H1 (cell line): Measurements from ENCODE around the gene MAPKAPK5. TPM values are rescaled to one million over a fixed set of nuclear protein-coding genes. Genes with fewer than 3 reads are reported as not detected.

Experiments
- CTCF ChIA-PET: fragments of 300-600 bp; sonication (Branson Sonifier 250); formaldehyde crosslinking; loops from one replicate; lab custom pipeline; 2021; ENCODE audit not compliant: partially characterized antibody; lab: Charles Lee
- POLR2A ChIA-PET: fragments of 300-600 bp; sonication (Branson Sonifier 250); formaldehyde crosslinking; loops from one replicate; lab custom pipeline; 2021; ENCODE audit warnings: inconsistent platforms; ENCODE audit not compliant: partially characterized antibody; lab: Charles Lee
- DNase-seq, 2 experiments: peaks; one replicate each; pipeline versions ENCODE4 v3.0.0 to v3.0.0-alpha.2; 2010 to 2022; ENCODE audit warnings: low spot score in 2 of 2, low read depth in 1 of 2, mixed read lengths in 1 of 2
- FAIRE-seq: peaks from 2 replicates; lab custom pipeline; 2011; peaks lifted over from hg19 to GRCh38; lab: Jason Lieb, UNC
- H2AFZ ChIP-seq: 2 replicates; pipeline ENCODE4 v1.8.1; 2012; ENCODE audit warnings: low read length, inconsistent platforms
- H2AK5ac ChIP-seq: 2 replicates; pipeline ENCODE4 v1.6.1; 2013; ENCODE audit warnings: low read depth, low read length
- H2BK120ac ChIP-seq: replicated peaks from 2 replicates; pipeline ENCODE3; 2013; ENCODE audit warnings: low read depth, low read length, inconsistent platforms
- H2BK12ac ChIP-seq: 2 replicates; pipeline ENCODE4 v1.6.1; 2013; ENCODE audit warnings: low read depth, low read length
- H2BK15ac ChIP-seq: 2 replicates; pipeline ENCODE4 v1.6.1; 2013; ENCODE audit warnings: low read length
- H2BK20ac ChIP-seq: 2 replicates; pipeline ENCODE4 v1.6.1; 2013; ENCODE audit warnings: low read length
- H2BK5ac ChIP-seq: 2 replicates; pipeline ENCODE4 v1.6.1; 2013; ENCODE audit warnings: low read depth, low read length
- H3K14ac ChIP-seq: 2 replicates; pipeline ENCODE4 v1.6.1; 2013; ENCODE audit warnings: inconsistent platforms; ENCODE audit not compliant: insufficient read length
- H3K18ac ChIP-seq: 2 replicates; pipeline ENCODE4 v1.6.1; 2013; ENCODE audit warnings: low read length; ENCODE audit errors: extremely low read depth
- H3K23ac ChIP-seq: 2 replicates; pipeline ENCODE4 v1.6.1; 2013; ENCODE audit warnings: inconsistent platforms; ENCODE audit not compliant: insufficient read length
- H3K23me2 ChIP-seq: 2 replicates; pipeline ENCODE4 v1.6.1; 2013; ENCODE audit warnings: low read depth, low read length
- H3K27ac ChIP-seq: 2 replicates; pipeline ENCODE4 v1.6.1; 2011; ENCODE audit warnings: low read depth, low read length, inconsistent platforms
- H3K27me3 ChIP-seq, 4 experiments: replicated peaks in 1 of 4; 1 replicate in 1 of 4; 2 replicates in 3 of 4; pipeline versions ENCODE4 v1.6.1 to v1.8.1; 2011 to 2013; ENCODE audit warnings: low read length in 3 of 4, mild to moderate bottlenecking in 3 of 4, inconsistent platforms in 2 of 4, mixed read lengths in 2 of 4, moderate library complexity in 1 of 4; ENCODE audit not compliant: control insufficient read depth in 3 of 4, insufficient read depth in 3 of 4; ENCODE audit errors: extremely low read depth in 1 of 4
- H3K36me3 ChIP-seq, 4 experiments: 2 replicates each; pipeline versions ENCODE4 v1.6.1 to v1.8.1; 2011 to 2013; ENCODE audit warnings: mild to moderate bottlenecking in 4 of 4, low read length in 3 of 4, moderate library complexity in 2 of 4, control low read depth in 1 of 4, inconsistent platforms in 1 of 4; ENCODE audit not compliant: insufficient read depth in 4 of 4, control insufficient read depth in 2 of 4
- H3K4ac ChIP-seq: replicated peaks from 2 replicates; pipeline ENCODE3; 2013; ENCODE audit warnings: low read length, low read depth, mixed read lengths, inconsistent platforms; ENCODE audit not compliant: insufficient read length
- H3K4me1 ChIP-seq, 4 experiments: replicated peaks in 1 of 4; 1 replicate in 1 of 4; 2 replicates in 3 of 4; pipeline versions ENCODE4 v1.6.1 to v1.8.1; 2011 to 2013; ENCODE audit warnings: low read length in 3 of 4, inconsistent platforms in 2 of 4, mixed read lengths in 1 of 4; ENCODE audit not compliant: insufficient read depth in 4 of 4, control insufficient read depth in 3 of 4
- H3K4me2 ChIP-seq, 2 experiments: 2 replicates each; pipeline versions ENCODE4 v1.6.1 to v1.8.1; 2011 to 2013; ENCODE audit warnings: low read depth in 2 of 2, low read length in 2 of 2, control low read depth in 1 of 2, inconsistent platforms in 1 of 2, mild to moderate bottlenecking in 1 of 2; ENCODE audit not compliant: insufficient read depth in 1 of 2
- H3K4me3 ChIP-seq, 4 experiments: fragments of 200-600, 300-600 bp in 1 of 4; sonication (generic), shearing (Covaris generic), sonication (Bioruptor Twin) in 1 of 4; 2 replicates each; pipeline versions ENCODE4 v1.5.1 to v1.8.1; 2011 to 2016; ENCODE audit warnings: low read length in 4 of 4, low read depth in 3 of 4, control low read depth in 2 of 4, inconsistent platforms in 2 of 4, mild to moderate bottlenecking in 2 of 4, mixed read lengths in 1 of 4, moderate library complexity in 1 of 4; ENCODE audit not compliant: insufficient read depth in 2 of 4; ENCODE audit errors: extremely low read depth in 1 of 4
- H3K56ac ChIP-seq: replicated peaks from 2 replicates; pipeline ENCODE3; 2013; ENCODE audit warnings: low read depth, mild to moderate bottlenecking, mixed read lengths, low read length, inconsistent platforms; ENCODE audit not compliant: insufficient read length
- H3K79me1 ChIP-seq: 2 replicates; pipeline ENCODE4 v1.6.1; 2013; ENCODE audit warnings: low read depth, low read length, control low read depth
- H3K79me2 ChIP-seq, 2 experiments: 2 replicates each; pipeline versions ENCODE4 v1.6.1 to v1.8.1; 2012 to 2013; ENCODE audit warnings: low read length in 2 of 2, mild to moderate bottlenecking in 2 of 2, inconsistent platforms in 1 of 2; ENCODE audit not compliant: insufficient read depth in 2 of 2, control insufficient read depth in 1 of 2
- H3K9ac ChIP-seq, 4 experiments: replicated peaks in 1 of 4; 1 replicate in 1 of 4; 2 replicates in 3 of 4; pipeline versions ENCODE4 v1.6.1 to v1.8.1; 2011 to 2013; ENCODE audit warnings: low read depth in 3 of 4, low read length in 3 of 4, control low read depth in 2 of 4, mild to moderate bottlenecking in 2 of 4, moderate library complexity in 2 of 4, inconsistent platforms in 1 of 4; ENCODE audit errors: extremely low read depth in 1 of 4
- H3K9me3 ChIP-seq, 2 experiments: 2 replicates each; pipeline versions ENCODE4 v1.6.1 to v1.8.1; 2012 to 2013; ENCODE audit warnings: mild to moderate bottlenecking in 2 of 2, moderate library complexity in 2 of 2, control low read depth in 1 of 2, inconsistent platforms in 1 of 2, low read depth in 1 of 2, low read length in 1 of 2, mixed read lengths in 1 of 2; ENCODE audit not compliant: insufficient read depth in 2 of 2
- H4K20me1 ChIP-seq, 2 experiments: replicated peaks in 1 of 2; 2 replicates each; pipeline versions ENCODE3 to v1.8.1; 2011 to 2013; ENCODE audit warnings: inconsistent platforms in 2 of 2, low read length in 2 of 2, mild to moderate bottlenecking in 1 of 2; ENCODE audit not compliant: insufficient read depth in 2 of 2, control insufficient read depth in 1 of 2
- H4K5ac ChIP-seq: 2 replicates; pipeline ENCODE4 v1.6.1; 2013; ENCODE audit warnings: low read length, low read depth, mixed read lengths, inconsistent platforms; ENCODE audit not compliant: insufficient read length
- H4K8ac ChIP-seq: 2 replicates; pipeline ENCODE4 v1.8.0; 2013; ENCODE audit warnings: mild to moderate bottlenecking, moderate library complexity, low read length, inconsistent platforms; ENCODE audit not compliant: insufficient read depth; ENCODE audit errors: extremely low read depth
- H4K91ac ChIP-seq: replicated peaks from 2 replicates; pipeline ENCODE3; 2013; ENCODE audit warnings: low read length, mixed read lengths, inconsistent platforms; ENCODE audit not compliant: insufficient read length
- BACH1 ChIP-seq: IDR thresholded peaks from 2 replicates; pipeline ENCODE4 v1.6.1; 2012; ENCODE audit warnings: low read length, improper control_type of control experiment
- CBX5 ChIP-seq: fragments of 300-800, 300-1000 bp; sonication (generic); IDR thresholded peaks from 2 replicates; pipeline ENCODE4 v1.7.1; 2016; ENCODE audit warnings: antibody characterized with exemption, low read length, low read depth
- CREB1 ChIP-seq: IDR thresholded peaks from 2 replicates; pipeline ENCODE4 v1.6.1; 2012; ENCODE audit warnings: inconsistent platforms
- CTCF ChIP-seq, 3 experiments: IDR thresholded peaks; 1 replicate in 2 of 3; 2 replicates in 1 of 3; pipeline versions ENCODE4 v1.5.1 to v1.6.1; 2011; ENCODE audit warnings: low read length in 3 of 3, mild to moderate bottlenecking in 3 of 3, inconsistent platforms in 2 of 3, low read depth in 1 of 3, moderate library complexity in 1 of 3; ENCODE audit not compliant: insufficient read depth in 1 of 3; ENCODE audit errors: control extremely low read depth in 1 of 3
- EGR1 ChIP-seq: IDR thresholded peaks from 2 replicates; pipeline ENCODE4 v1.6.1; 2011; ENCODE audit warnings: low read depth, low read length, borderline replicate concordance
- EP300 ChIP-seq, 2 experiments: IDR thresholded peaks; 1 replicate in 1 of 2; 2 replicates in 1 of 2; pipeline ENCODE4 v1.6.1; 2011 to 2012; ENCODE audit warnings: low read depth in 2 of 2, low read length in 2 of 2, mild to moderate bottlenecking in 2 of 2, borderline replicate concordance in 1 of 2, inconsistent platforms in 1 of 2, moderate library complexity in 1 of 2
- NRF1 ChIP-seq: IDR thresholded peaks from 2 replicates; pipeline ENCODE4 v1.6.1; 2011; ENCODE audit warnings: mild to moderate bottlenecking, low read depth, low read length, improper control_type of control experiment
- RNF2 ChIP-seq: fragments of 200-900, 300-1000 bp; sonication (generic); IDR thresholded peaks from 2 replicates; pipeline ENCODE4 v1.7.1; 2016; ENCODE audit warnings: borderline replicate concordance, low read depth, mild to moderate bottlenecking, antibody characterized with exemption, low read length; ENCODE audit not compliant: poor library complexity, severe bottlenecking; ENCODE audit errors: missing control alignments
- SP4 ChIP-seq: IDR thresholded peaks from 2 replicates; pipeline ENCODE4 v1.6.1; 2012; ENCODE audit warnings: low read length, inconsistent platforms
- TCF12 ChIP-seq: IDR thresholded peaks from 2 replicates; pipeline ENCODE4 v1.6.1; 2011; ENCODE audit warnings: low read depth, mild to moderate bottlenecking, low read length
- WGBS, 2 experiments: shearing (Covaris generic) in 1 of 2; methylation state at CpG; one replicate each; pipeline versions ENCODE4 v1.1.6 to v1.1.7; 2013 to 2015; ENCODE audit warnings: low lambda C conversion rate in 2 of 2, mixed read lengths in 2 of 2, inconsistent platforms in 1 of 2, low coverage in 1 of 2, missing lambda C conversion rate in 1 of 2; ENCODE audit not compliant: insufficient replicate concordance in 2 of 2, insufficient coverage in 1 of 2, insufficient read length in 1 of 2; ENCODE audit errors: extremely low coverage in 1 of 2, missing lambda C conversion rate in 1 of 2; 5-methylcytosine and 5-hydroxymethylcytosine counted together
- polyA plus RNA-seq, 7 experiments: library from polyadenylated mRNA; depleted of rRNA in 3 of 7; stranded (reverse) in 5 of 7; unstranded in 2 of 7; fragments of >200 nt in 5 of 7; fragments of 200-250 nt in 2 of 7; gene quantifications; 1 replicate in 5 of 7; 2 replicates in 1 of 7; 4 replicates in 1 of 7; pipeline versions ENCODE4 v1.2.1 to v1.2.3, GENCODE V29; 2011 to 2013; ENCODE audit warnings: missing spikeins in 2 of 7, mixed read lengths in 2 of 7
- total RNA-seq: library from RNA; stranded (reverse); fragmentation: NEBNext Ultra II Directional; extraction: Animal tissue kit (Norgen Biotek cat#: 25700); gene quantifications from 2 replicates; pipeline ENCODE4 v1.2.1, GENCODE V29; 2021

MAPKAPK5 gene
- total and polyA plus RNA-seq, 2 of the 8 experiments (the other 6 are each of a cell fraction or from before 2014, with no cell fraction given) = 40.0 to 91.5 TPM

GRCh38 chr12:111803851-111804250 lies 38.2 kb upstream of the MAPKAPK5 start:
- Histone ChIP-seq H2AK5ac (no peak overlapping the region), H3K14ac (no peak overlapping the region), H4K20me1 (no peaks in the 10 kb centered on the region), H4K5ac (no peak overlapping the region), H3K4me2 (no peak overlapping the region), H3K27me3 (no peaks in the 10 kb centered on the region), H3K9ac (no peak overlapping the region), H2BK12ac (no peak overlapping the region), H3K9me3 (no peaks in the 10 kb centered on the region), H3K4me1 (no peaks in the 10 kb centered on the region), H2BK20ac (no peak overlapping the region), H4K91ac (no peak overlapping the region), H3K79me1 (no peaks in the 10 kb centered on the region), H3K23ac (no peak overlapping the region), H3K23me2 (no peaks in the 10 kb centered on the region), H2BK15ac (no peak overlapping the region), H2BK5ac (no peak overlapping the region), H3K36me3 (peaks cover 3 to 24% (median 11%) of the 10 kb centered on the region in 4 experiments; a peak in 7 of 8 replicates), H3K18ac (no peak overlapping the region), H3K79me2 (no peaks in the 10 kb centered on the region), H2BK120ac (no peak overlapping the region), H3K56ac (no peak overlapping the region), H3K4ac (no peak overlapping the region), H2AFZ (no peak overlapping the region), H3K4me3 (no peak overlapping the region), H4K8ac (no peak overlapping the region), H3K27ac (no peak overlapping the region)
- CTCF ChIA-PET = interaction anchor here (1.8 kb wide), 1 partner anchor 9 kb away, joined by 10 read pairs; no protein-coding TSS in a partner anchor
- no peak for FAIRE-seq
- no peak for DNase-seq
- POLR2A ChIA-PET = no interaction called here
- 91% methylated on average over 6 of the region's 8 CpGs; no CpG with 5 or more reads in 1 of the 2 experiments for WGBS, 2 experiments
- TF ChIP-seq EP300 (IDR thresholded peaks at IDR 0.05; ENCODE audit: borderline replicate concordance in 1 of 2, low read depth in 2 of 2, low read length in 2 of 2) (no peak), CBX5 (no peak), SP4 (no peak), EGR1 (no peak), CREB1 (no peak), RNF2 (no peak), CTCF (IDR thresholded peaks at IDR 0.05; ENCODE audit: control extremely low read depth in 1 of 3, insufficient read depth in 1 of 3, low read depth in 1 of 3, low read length in 3 of 3) (no peak), BACH1 (no peak), TCF12 (no peak), NRF1 (no peak)
